DOHH2 (cell line): Measurements from ENCODE around the gene ECM1.

Source experiments
- H3F3A ChIP-seq: fragments of 200-600 bp; sonication (generic), shearing (Covaris generic); 2 replicates; pipeline ENCODE4 v1.6.0; 2016; ENCODE audit warnings: antibody characterized with exemption, mild to moderate bottlenecking; ENCODE audit not compliant: control insufficient read depth, insufficient read depth
- H3K27ac ChIP-seq: fragments of 200-600 bp; sonication (generic); 2 replicates; pipeline ENCODE4 v1.5.1; 2014; ENCODE audit warnings: low read depth, mild to moderate bottlenecking, low read length, moderate library complexity
- H3K27me3 ChIP-seq: fragments of 200-600 bp; sonication (generic); 2 replicates; pipeline ENCODE4 v1.6.1; 2014; ENCODE audit warnings: mild to moderate bottlenecking, low read length, mixed read lengths; ENCODE audit not compliant: control insufficient read depth
- H3K36me3 ChIP-seq: fragments of 200-600 bp; sonication (generic); 2 replicates; pipeline ENCODE4 v1.6.1; 2014; ENCODE audit warnings: mild to moderate bottlenecking, low read length, moderate library complexity, mixed read lengths; ENCODE audit not compliant: control insufficient read depth
- H3K4me1 ChIP-seq: fragments of 200-600 bp; sonication (generic); 2 replicates; pipeline ENCODE4 v1.6.1; 2014; ENCODE audit warnings: mild to moderate bottlenecking, low read length, mixed read lengths; ENCODE audit not compliant: control insufficient read depth
- H3K4me2 ChIP-seq: fragments of 200-600 bp; sonication (generic); 2 replicates; pipeline ENCODE4 v1.6.0; 2014; ENCODE audit warnings: mild to moderate bottlenecking, low read length, moderate library complexity
- H3K4me3 ChIP-seq: fragments of 200-600 bp; sonication (generic); 2 replicates; pipeline ENCODE4 v1.5.1; 2014; ENCODE audit warnings: mild to moderate bottlenecking, low read length, mixed read lengths
- H3K79me2 ChIP-seq: fragments of 200-600 bp; sonication (generic); 2 replicates; pipeline ENCODE4 v1.6.1; 2014; ENCODE audit warnings: mild to moderate bottlenecking, low read length, mixed read lengths; ENCODE audit not compliant: control insufficient read depth
- H3K9me2 ChIP-seq: fragments of 200-600 bp; sonication (generic); replicated peaks from 2 replicates; pipeline ENCODE4 v1.6.1; 2014; ENCODE audit warnings: mild to moderate bottlenecking, low read length, mixed read lengths; ENCODE audit not compliant: control insufficient read depth
- H3K9me3 ChIP-seq: fragments of 200-600 bp; sonication (generic); 2 replicates; pipeline ENCODE4 v1.6.1; 2014; ENCODE audit warnings: antibody characterized with exemption, low read length, mixed read lengths; ENCODE audit not compliant: control insufficient read depth, insufficient read depth
- H4K20me1 ChIP-seq: fragments of 200-600 bp; sonication (generic); 2 replicates; pipeline ENCODE4 v1.6.0; 2014; ENCODE audit warnings: low read depth, mild to moderate bottlenecking, antibody characterized with exemption, low read length, moderate library complexity; ENCODE audit not compliant: control insufficient read depth, insufficient read depth
- EZH2phosphoT487 ChIP-seq: fragments of 200-600 bp; sonication (generic); IDR thresholded peaks from 2 replicates; pipeline ENCODE4 v1.6.1; 2017; ENCODE audit warnings: borderline replicate concordance, mild to moderate bottlenecking, antibody characterized with exemption, low read length, moderate library complexity, mixed read lengths
- TF ChIP-seq, protein P1 (sequence below): fragments of 200-600 bp; sonication (generic); IDR thresholded peaks from one replicate; pipeline ENCODE4 v1.5.1; 2014; ENCODE audit warnings: antibody characterized with exemption, mild to moderate bottlenecking, low read depth, low read length; ENCODE audit not compliant: poor library complexity, severe bottlenecking

The ECM1 gene

DNA sequence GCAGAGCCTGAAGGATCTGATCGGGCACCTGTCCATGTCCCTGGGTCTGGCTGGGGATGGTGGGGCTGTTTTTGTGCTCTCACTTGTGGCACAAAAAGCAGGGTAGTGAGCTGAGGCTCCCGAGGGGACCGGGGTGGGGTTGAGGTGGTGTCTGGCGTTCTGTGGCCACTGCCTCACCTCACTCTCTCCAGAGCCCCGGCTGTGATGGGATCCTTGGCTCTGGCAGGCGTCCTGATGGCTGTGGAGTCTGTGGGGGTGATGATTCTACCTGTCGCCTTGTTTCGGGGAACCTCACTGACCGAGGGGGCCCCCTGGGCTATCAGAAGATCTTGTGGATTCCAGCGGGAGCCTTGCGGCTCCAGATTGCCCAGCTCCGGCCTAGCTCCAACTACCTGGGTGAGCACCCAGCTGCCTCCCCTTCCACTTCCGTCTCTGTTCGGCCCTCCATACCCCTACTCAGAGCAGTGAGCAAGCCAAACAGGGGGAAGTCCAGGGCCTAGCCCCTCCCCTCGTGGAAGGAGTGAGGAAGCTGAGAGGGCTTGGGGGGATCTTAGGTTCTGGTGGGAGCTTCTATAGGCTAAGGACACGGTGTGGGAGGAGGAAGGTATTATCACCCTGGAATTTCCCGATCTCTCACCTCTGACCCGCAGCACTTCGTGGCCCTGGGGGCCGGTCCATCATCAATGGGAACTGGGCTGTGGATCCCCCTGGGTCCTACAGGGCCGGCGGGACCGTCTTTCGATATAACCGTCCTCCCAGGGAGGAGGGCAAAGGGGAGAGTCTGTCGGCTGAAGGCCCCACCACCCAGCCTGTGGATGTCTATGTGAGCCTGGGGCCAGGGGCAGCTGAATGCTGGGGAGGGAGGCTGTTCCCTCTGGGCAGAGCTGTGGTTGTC is 48.3 kb downstream of the ECM1 start:
- no peaks in the 10 kb centered on the region for H3K36me3 ChIP-seq

DNA sequence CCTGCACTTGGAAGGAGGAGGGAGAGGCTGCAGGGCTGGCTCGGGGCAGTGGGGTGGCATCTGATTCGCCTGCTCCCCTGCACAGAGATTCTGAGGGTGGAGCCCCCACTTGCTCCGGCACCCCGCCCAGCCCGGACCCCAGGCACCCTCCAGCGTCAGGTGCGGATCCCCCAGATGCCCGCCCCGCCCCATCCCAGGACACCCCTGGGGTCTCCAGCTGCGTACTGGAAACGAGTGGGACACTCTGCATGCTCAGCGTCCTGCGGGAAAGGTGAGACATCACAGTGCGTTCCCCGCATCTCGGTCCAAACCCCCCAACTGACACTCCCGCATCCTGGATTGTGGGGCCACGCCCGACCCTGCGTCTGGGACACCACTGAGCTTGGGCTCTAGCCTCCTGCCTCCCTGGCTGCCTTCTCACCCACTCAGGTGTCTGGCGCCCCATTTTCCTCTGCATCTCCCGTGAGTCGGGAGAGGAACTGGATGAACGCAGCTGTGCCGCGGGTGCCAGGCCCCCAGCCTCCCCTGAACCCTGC is 49.2 kb downstream of the ECM1 start:
- H3F3A ChIP-seq: peaks cover 5% of the 10 kb centered on the region; the same call in 1 of the 2 replicates
- H3K79me2 ChIP-seq: no peaks in the 10 kb centered on the region
- no peaks in the 10 kb centered on the region for H3K9me2 ChIP-seq
- H3K27ac ChIP-seq: no peak overlapping the region
- peaks cover 2% of the 10 kb centered on the region for H3K27me3 ChIP-seq
- no peaks in the 10 kb centered on the region for H4K20me1 ChIP-seq
- H3K36me3 ChIP-seq: no peaks in the 10 kb centered on the region
- peaks cover 30% of the 10 kb centered on the region for H3K4me1 ChIP-seq
- no peak overlapping the region for H3K4me2 ChIP-seq
- TF ChIP-seq, protein P1, sequence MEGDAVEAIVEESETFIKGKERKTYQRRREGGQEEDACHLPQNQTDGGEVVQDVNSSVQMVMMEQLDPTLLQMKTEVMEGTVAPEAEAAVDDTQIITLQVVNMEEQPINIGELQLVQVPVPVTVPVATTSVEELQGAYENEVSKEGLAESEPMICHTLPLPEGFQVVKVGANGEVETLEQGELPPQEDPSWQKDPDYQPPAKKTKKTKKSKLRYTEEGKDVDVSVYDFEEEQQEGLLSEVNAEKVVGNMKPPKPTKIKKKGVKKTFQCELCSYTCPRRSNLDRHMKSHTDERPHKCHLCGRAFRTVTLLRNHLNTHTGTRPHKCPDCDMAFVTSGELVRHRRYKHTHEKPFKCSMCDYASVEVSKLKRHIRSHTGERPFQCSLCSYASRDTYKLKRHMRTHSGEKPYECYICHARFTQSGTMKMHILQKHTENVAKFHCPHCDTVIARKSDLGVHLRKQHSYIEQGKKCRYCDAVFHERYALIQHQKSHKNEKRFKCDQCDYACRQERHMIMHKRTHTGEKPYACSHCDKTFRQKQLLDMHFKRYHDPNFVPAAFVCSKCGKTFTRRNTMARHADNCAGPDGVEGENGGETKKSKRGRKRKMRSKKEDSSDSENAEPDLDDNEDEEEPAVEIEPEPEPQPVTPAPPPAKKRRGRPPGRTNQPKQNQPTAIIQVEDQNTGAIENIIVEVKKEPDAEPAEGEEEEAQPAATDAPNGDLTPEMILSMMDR: no peak
- TF ChIP-seq EZH2phosphoT487: no peak
- no peaks in the 10 kb centered on the region for H3K9me3 ChIP-seq
- no peak overlapping the region for H3K4me3 ChIP-seq

More for the DNA sequence above, 48.3 kb downstream of the ECM1 start:
- Histone ChIP-seq H3K27me3 (peaks cover 11% of the 10 kb centered on the region), H3K79me2 (no peaks in the 10 kb centered on the region), H3K9me3 (no peaks in the 10 kb centered on the region), H3K4me3 (no peak overlapping the region), H3K9me2 (no peaks in the 10 kb centered on the region), H3K4me1 (peaks cover 23% of the 10 kb centered on the region), H3K4me2 (no peak overlapping the region), H3K27ac (no peak overlapping the region), H3F3A (peaks cover 2% of the 10 kb centered on the region; the same call in 1 of the 2 replicates), H4K20me1 (no peaks in the 10 kb centered on the region)
- TF ChIP-seq, protein P1: no peak
- TF ChIP-seq EZH2phosphoT487: no peak

DNA sequence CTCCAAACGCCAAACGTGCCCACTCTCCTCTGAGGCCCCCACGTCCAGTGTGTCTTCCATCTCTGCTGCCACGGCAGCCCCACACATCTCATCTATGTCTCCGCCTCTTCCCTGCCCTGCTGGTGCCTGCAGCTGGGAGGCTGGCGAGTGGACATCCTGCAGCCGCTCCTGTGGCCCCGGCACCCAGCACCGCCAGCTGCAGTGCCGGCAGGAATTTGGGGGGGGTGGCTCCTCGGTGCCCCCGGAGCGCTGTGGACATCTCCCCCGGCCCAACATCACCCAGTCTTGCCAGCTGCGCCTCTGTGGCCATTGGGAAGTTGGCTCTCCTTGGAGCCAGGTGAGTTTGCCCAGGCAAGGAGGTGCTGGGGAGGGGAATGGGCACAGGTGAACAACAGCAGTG is 49.9 kb downstream of the ECM1 start:
- Histone ChIP-seq H3K4me1 (peaks cover 32% of the 10 kb centered on the region), H3K4me2 (no peak overlapping the region), H3K79me2 (no peaks in the 10 kb centered on the region), H3K9me3 (no peaks in the 10 kb centered on the region), H3K9me2 (no peaks in the 10 kb centered on the region), H4K20me1 (no peaks in the 10 kb centered on the region), H3K27me3 (no peaks in the 10 kb centered on the region), H3K4me3 (no peak overlapping the region), H3F3A (peaks cover 12% of the 10 kb centered on the region), H3K36me3 (no peaks in the 10 kb centered on the region), H3K27ac (no peak overlapping the region)
- TF ChIP-seq, protein P1: no peak
- TF ChIP-seq EZH2phosphoT487: no peak
